ENCODE measurements around the gene PEX13.

GRCh38 chr2:61057562-61057961, 40.0 kb downstream of the PEX13 start:
- no peak for TF ChIP-seq ZNF274 (IDR thresholded peaks at IDR 0.05; ENCODE audit: low read depth, low read length)
- TF ChIP-seq YY1 (IDR thresholded peaks at IDR 0.05; ENCODE audit: insufficient read depth, insufficient read length) = no peak
- TF ChIP-seq SUZ12 (IDR thresholded peaks at IDR 0.05; ENCODE audit: extremely low read depth, insufficient read depth, insufficient read length) = no peak

All from NT2/D1 (cell line).